ENCODE measurements around the gene NSUN6.
"Not testable (repeated sequence)": the region's sequence is repeated elsewhere in the genome, so short reads cannot be mapped to it uniquely, and the experiment has no call there.

NSUN6 gene

GRCh38 chr10:18607503-18608378 lies 43.6 kb downstream of the NSUN6 start:
- Histone ChIP-seq H3K4me1 (ENCODE audit: insufficient read depth, low read length) (peaks cover 3% of the 10 kb centered on the region; the same call in 1 of the 2 replicates), H3K9me3 (ENCODE audit: insufficient read depth, low read depth, low read length) (no peaks in the 10 kb centered on the region), H3K27ac (ENCODE audit: low read depth, low read length) (no peak overlapping the region), H3K4me3 (ENCODE audit: low read length) (no peak overlapping the region), H3K36me3 (ENCODE audit: insufficient read depth, low read length) (peaks cover 7% of the 10 kb centered on the region; the same call in 1 of the 2 replicates), H3K27me3 (ENCODE audit: insufficient read depth, low read length) (no peaks in the 10 kb centered on the region), H3K9ac (ENCODE audit: low read depth, low read length) (no peak overlapping the region)
- WGBS, result no CpG with 5 or more reads among the region's 1 CpG

- H3K36me3 ChIP-seq (ENCODE audit: insufficient read depth, low read length), result peaks cover 10% of the 10 kb centered on the region; the same call in 1 of the 2 replicates
- 95% methylated on average over 4 of the region's 4 CpGs for whole genome bisulfite sequencing
- no peak overlapping the region for H3K4me3 ChIP-seq (ENCODE audit: low read length)
- no peaks in the 10 kb centered on the region for H3K27me3 ChIP-seq (ENCODE audit: insufficient read depth, low read length)
- H3K4me1 ChIP-seq (ENCODE audit: insufficient read depth, low read length), result peaks cover 3% of the 10 kb centered on the region; the same call in 1 of the 2 replicates
- H3K27ac ChIP-seq (ENCODE audit: low read depth, low read length), result no peak overlapping the region
- H3K9me3 ChIP-seq (ENCODE audit: insufficient read depth, low read depth, low read length), result no peaks in the 10 kb centered on the region
- H3K9ac ChIP-seq (ENCODE audit: low read depth, low read length), result no peak overlapping the region
These were observed 45.2 kb downstream of the NSUN6 start for GRCh38 chr10:18606051-18606695.

- H3K36me3 ChIP-seq (ENCODE audit: insufficient read depth, low read length), result peaks cover 10% of the 10 kb centered on the region; the same call in 1 of the 2 replicates
- H3K4me3 ChIP-seq (ENCODE audit: low read length), result no peak overlapping the region
- no peaks in the 10 kb centered on the region for H3K9me3 ChIP-seq (ENCODE audit: insufficient read depth, low read depth, low read length)
- WGBS, result 95% methylated on average over 2 of the region's 2 CpGs
- H3K27me3 ChIP-seq (ENCODE audit: insufficient read depth, low read length), result no peaks in the 10 kb centered on the region
- H3K9ac ChIP-seq (ENCODE audit: low read depth, low read length), result no peak overlapping the region
- H3K27ac ChIP-seq (ENCODE audit: low read depth, low read length), result no peak overlapping the region
- no peaks in the 10 kb centered on the region for H3K4me1 ChIP-seq (ENCODE audit: insufficient read depth, low read length)
These were observed 50.1 kb downstream of the NSUN6 start for GRCh38 chr10:18601321-18601720.

GRCh38 chr10:18599392-18599791 lies 52.0 kb downstream of the NSUN6 start:
- 98% methylated on average over 3 of the region's 3 CpGs for WGBS
- no peak overlapping the region for H3K4me3 ChIP-seq (ENCODE audit: low read length)

GRCh38 chr10:18594574-18595156 lies 56.7 kb downstream of the NSUN6 start:
- Histone ChIP-seq H3K9ac (ENCODE audit: low read depth, low read length) (no peak overlapping the region), H3K4me1 (ENCODE audit: insufficient read depth, low read length) (no peaks in the 10 kb centered on the region), H3K27ac (ENCODE audit: low read depth, low read length) (no peak overlapping the region), H3K4me3 (ENCODE audit: low read length) (no peak overlapping the region), H3K27me3 (ENCODE audit: insufficient read depth, low read length) (no peaks in the 10 kb centered on the region), H3K36me3 (ENCODE audit: insufficient read depth, low read length) (peaks cover 10% of the 10 kb centered on the region), H3K9me3 (ENCODE audit: insufficient read depth, low read depth, low read length) (no peaks in the 10 kb centered on the region)
- WGBS, result 84% methylated on average over 6 of the region's 6 CpGs

More at GRCh38 chr10:18599392-18599791, 52.0 kb downstream of the NSUN6 start:
- H3K9ac ChIP-seq (ENCODE audit: low read depth, low read length), result no peak overlapping the region
- no peak overlapping the region for H3K27ac ChIP-seq (ENCODE audit: low read depth, low read length)
- H3K27me3 ChIP-seq (ENCODE audit: insufficient read depth, low read length), result no peaks in the 10 kb centered on the region
- peaks cover 13% of the 10 kb centered on the region for H3K36me3 ChIP-seq (ENCODE audit: insufficient read depth, low read length)
- H3K4me1 ChIP-seq (ENCODE audit: insufficient read depth, low read length), result no peaks in the 10 kb centered on the region
- no peaks in the 10 kb centered on the region for H3K9me3 ChIP-seq (ENCODE audit: insufficient read depth, low read depth, low read length)

- H3K4me3 ChIP-seq (ENCODE audit: low read length); H3K9ac ChIP-seq (ENCODE audit: low read depth, low read length); H3K4me1 ChIP-seq (ENCODE audit: insufficient read depth, low read length); H3K9me3 ChIP-seq (ENCODE audit: insufficient read depth, low read depth, low read length); H3K27ac ChIP-seq (ENCODE audit: low read depth, low read length); H3K27me3 ChIP-seq (ENCODE audit: insufficient read depth, low read length): not testable (repeated sequence)
- WGBS, result 93% methylated on average over 1 of the region's 1 CpG
- peaks cover 22% of the 10 kb centered on the region for H3K36me3 ChIP-seq (ENCODE audit: insufficient read depth, low read length)
These were observed 60.2 kb downstream of the NSUN6 start for GRCh38 chr10:18591141-18591540.

- not testable (repeated sequence) for H3K9me3 ChIP-seq (ENCODE audit: insufficient read depth, low read depth, low read length); H3K27ac ChIP-seq (ENCODE audit: low read depth, low read length)
- 96% methylated on average over 10 of the region's 10 CpGs for whole genome bisulfite sequencing
These were observed 64.8 kb downstream of the NSUN6 start for GRCh38 chr10:18586637-18587036.

GRCh38 chr10:18583575-18584270 lies 67.7 kb downstream of the NSUN6 start:
- WGBS, result 84% methylated on average over 5 of the region's 5 CpGs
- no peak overlapping the region for H3K27ac ChIP-seq (ENCODE audit: low read depth, low read length)

More at GRCh38 chr10:18586637-18587036, 64.8 kb downstream of the NSUN6 start:
- not testable (repeated sequence) for H3K9ac ChIP-seq (ENCODE audit: low read depth, low read length); H3K4me1 ChIP-seq (ENCODE audit: insufficient read depth, low read length); H3K27me3 ChIP-seq (ENCODE audit: insufficient read depth, low read length); H3K4me3 ChIP-seq (ENCODE audit: low read length)
- H3K36me3 ChIP-seq (ENCODE audit: insufficient read depth, low read length), result peaks cover 13% of the 10 kb centered on the region

GRCh38 chr10:18582803-18583202 lies 68.6 kb downstream of the NSUN6 start:
- Histone ChIP-seq H3K9me3 (ENCODE audit: insufficient read depth, low read depth, low read length) (peaks cover 10% of the 10 kb centered on the region), H3K27ac (ENCODE audit: low read depth, low read length) (no peak overlapping the region), H3K9ac (ENCODE audit: low read depth, low read length) (no peak overlapping the region), H3K27me3 (ENCODE audit: insufficient read depth, low read length) (no peaks in the 10 kb centered on the region), H3K36me3 (ENCODE audit: insufficient read depth, low read length) (peaks cover 44% of the 10 kb centered on the region), H3K4me3 (ENCODE audit: low read length) (no peak overlapping the region), H3K4me1 (ENCODE audit: insufficient read depth, low read length) (no peaks in the 10 kb centered on the region)
- 96% methylated on average over 3 of the region's 3 CpGs for WGBS

More at GRCh38 chr10:18583575-18584270, 67.7 kb downstream of the NSUN6 start:
- peaks cover 38% of the 10 kb centered on the region for H3K36me3 ChIP-seq (ENCODE audit: insufficient read depth, low read length)
- no peaks in the 10 kb centered on the region for H3K4me1 ChIP-seq (ENCODE audit: insufficient read depth, low read length)
- H3K27me3 ChIP-seq (ENCODE audit: insufficient read depth, low read length), result no peaks in the 10 kb centered on the region
- H3K9ac ChIP-seq (ENCODE audit: low read depth, low read length), result no peak overlapping the region
- peaks cover 4% of the 10 kb centered on the region; the same call in 1 of the 2 replicates for H3K9me3 ChIP-seq (ENCODE audit: insufficient read depth, low read depth, low read length)
- no peak overlapping the region for H3K4me3 ChIP-seq (ENCODE audit: low read length)

GRCh38 chr10:18577823-18578685 lies 73.3 kb downstream of the NSUN6 start:
- Histone ChIP-seq H3K27me3 (ENCODE audit: insufficient read depth, low read length) (no peaks in the 10 kb centered on the region), H3K27ac (ENCODE audit: low read depth, low read length) (no peak overlapping the region), H3K4me1 (ENCODE audit: insufficient read depth, low read length) (no peaks in the 10 kb centered on the region), H3K4me3 (ENCODE audit: low read length) (no peak overlapping the region), H3K36me3 (ENCODE audit: insufficient read depth, low read length) (peaks cover 45% of the 10 kb centered on the region), H3K9ac (ENCODE audit: low read depth, low read length) (no peak overlapping the region), H3K9me3 (ENCODE audit: insufficient read depth, low read depth, low read length) (peaks cover 30% of the 10 kb centered on the region)
- WGBS, result 90% methylated on average over 15 of the region's 15 CpGs

Data from HUES64 (cell line).